ENCODE results near the gene ATP8A1.

DNA sequence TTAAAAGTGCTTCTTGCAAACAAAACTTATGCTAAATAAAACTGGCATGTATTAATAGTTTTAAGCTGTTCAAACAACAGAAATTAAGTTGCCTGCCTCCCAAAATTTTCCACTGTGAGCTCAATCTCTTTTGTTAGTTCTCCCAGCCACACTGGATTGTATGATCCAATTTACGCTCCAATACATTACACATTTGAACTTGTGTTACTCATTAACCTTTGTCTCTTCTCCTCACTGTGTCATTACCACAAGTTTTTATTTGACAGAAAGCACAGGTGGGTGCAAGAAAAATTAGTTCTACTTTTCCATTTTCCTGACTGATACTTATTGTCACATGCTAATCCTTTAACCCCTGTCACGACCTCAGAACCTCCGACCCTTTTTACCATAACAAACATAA lies 204.1 kb downstream of the ATP8A1 start:
- TF ChIP-seq SUZ12 (IDR thresholded peaks at IDR 0.05; ENCODE audit: extremely low read depth, insufficient read depth, insufficient read length), result no peak
- TF ChIP-seq YY1 (IDR thresholded peaks at IDR 0.05; ENCODE audit: insufficient read depth, insufficient read length), result no peak
- no peak for TF ChIP-seq ZNF274 (IDR thresholded peaks at IDR 0.05; ENCODE audit: low read depth, low read length)

All from NT2/D1 (cell line).